ENCODE data around the gene ASPDH. TPM values are rescaled to one million over a fixed set of nuclear protein-coding genes. Genes with fewer than 3 reads are reported as not detected.

Gene ASPDH
- total RNA-seq, 1 donor from 2014 or later: not detected

DNA sequence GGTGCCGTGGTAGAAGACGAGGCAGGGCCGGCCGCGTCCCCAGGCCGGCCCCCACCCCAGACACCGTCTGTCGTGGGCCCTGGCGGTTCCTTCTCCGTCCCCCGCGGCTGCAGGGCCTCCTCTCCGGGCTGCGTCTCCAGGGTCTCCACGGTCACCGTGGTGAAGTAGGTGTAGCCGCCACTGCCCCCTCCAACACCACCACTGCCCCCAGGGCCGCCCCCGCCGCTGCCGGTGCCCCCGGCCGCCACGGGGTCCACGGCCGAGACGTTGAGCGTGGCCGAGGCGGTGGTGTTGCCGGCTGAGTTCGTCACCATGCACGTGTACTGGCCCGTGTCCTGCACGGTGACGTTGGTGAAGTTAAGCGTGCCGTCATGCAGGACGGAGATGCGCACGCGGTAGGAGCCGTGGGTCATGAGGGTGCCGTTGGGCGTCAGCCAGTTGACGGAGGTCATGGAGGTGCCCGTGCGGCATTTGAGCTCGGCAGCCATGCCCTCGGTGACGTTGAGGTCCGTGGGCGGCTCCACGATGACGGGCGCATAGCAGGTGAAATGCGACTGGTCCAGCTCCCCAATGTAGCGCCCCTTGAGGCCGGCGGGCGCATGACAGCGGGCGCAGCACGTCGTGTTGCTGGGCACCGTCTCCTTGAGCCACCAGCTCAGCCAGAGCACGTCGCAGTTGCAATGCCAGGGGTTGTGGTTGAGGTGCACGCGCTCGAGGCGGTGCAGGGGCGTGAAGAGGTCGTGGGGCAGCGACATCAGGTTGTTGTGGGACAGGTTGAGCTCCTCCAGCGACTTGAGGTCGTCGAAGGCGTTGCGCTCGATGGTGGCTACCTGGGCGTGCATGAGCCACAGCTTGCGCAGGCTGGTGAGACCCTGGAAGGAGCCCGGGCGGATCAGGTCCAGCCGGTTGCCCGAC lies 4.6 kb upstream of the ASPDH start:
- Histone ChIP-seq H3K36me3 (ENCODE audit: control insufficient read depth, insufficient read depth, low read length) (no peaks in the 10 kb centered on the region), H3K27me3 (ENCODE audit: control insufficient read depth, insufficient read depth, low read length) (peaks cover 9% of the 10 kb centered on the region), H3K4me3 (ENCODE audit: low read depth, low read length) (no peak overlapping the region)
- TF ChIP-seq, protein P1, sequence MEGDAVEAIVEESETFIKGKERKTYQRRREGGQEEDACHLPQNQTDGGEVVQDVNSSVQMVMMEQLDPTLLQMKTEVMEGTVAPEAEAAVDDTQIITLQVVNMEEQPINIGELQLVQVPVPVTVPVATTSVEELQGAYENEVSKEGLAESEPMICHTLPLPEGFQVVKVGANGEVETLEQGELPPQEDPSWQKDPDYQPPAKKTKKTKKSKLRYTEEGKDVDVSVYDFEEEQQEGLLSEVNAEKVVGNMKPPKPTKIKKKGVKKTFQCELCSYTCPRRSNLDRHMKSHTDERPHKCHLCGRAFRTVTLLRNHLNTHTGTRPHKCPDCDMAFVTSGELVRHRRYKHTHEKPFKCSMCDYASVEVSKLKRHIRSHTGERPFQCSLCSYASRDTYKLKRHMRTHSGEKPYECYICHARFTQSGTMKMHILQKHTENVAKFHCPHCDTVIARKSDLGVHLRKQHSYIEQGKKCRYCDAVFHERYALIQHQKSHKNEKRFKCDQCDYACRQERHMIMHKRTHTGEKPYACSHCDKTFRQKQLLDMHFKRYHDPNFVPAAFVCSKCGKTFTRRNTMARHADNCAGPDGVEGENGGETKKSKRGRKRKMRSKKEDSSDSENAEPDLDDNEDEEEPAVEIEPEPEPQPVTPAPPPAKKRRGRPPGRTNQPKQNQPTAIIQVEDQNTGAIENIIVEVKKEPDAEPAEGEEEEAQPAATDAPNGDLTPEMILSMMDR (IDR thresholded peaks at IDR 0.05; ENCODE audit: insufficient read depth, low read length, poor library complexity, severe bottlenecking): no peak
- no peak for DNase-seq (ENCODE audit: low read depth)

- TF ChIP-seq, protein P1 (IDR thresholded peaks at IDR 0.05; ENCODE audit: insufficient read depth, low read length, poor library complexity, severe bottlenecking): no peak
- no peak overlapping the region for H3K4me3 ChIP-seq (ENCODE audit: low read depth, low read length)
- H3K36me3 ChIP-seq (ENCODE audit: control insufficient read depth, insufficient read depth, low read length): no peaks in the 10 kb centered on the region
- H3K27me3 ChIP-seq (ENCODE audit: control insufficient read depth, insufficient read depth, low read length): peaks cover 9% of the 10 kb centered on the region
- no peak for DNase-seq (ENCODE audit: low read depth)
Observed at GRCh38 chr19:50517704-50518075, 4.0 kb upstream of the ASPDH start.

DNA sequence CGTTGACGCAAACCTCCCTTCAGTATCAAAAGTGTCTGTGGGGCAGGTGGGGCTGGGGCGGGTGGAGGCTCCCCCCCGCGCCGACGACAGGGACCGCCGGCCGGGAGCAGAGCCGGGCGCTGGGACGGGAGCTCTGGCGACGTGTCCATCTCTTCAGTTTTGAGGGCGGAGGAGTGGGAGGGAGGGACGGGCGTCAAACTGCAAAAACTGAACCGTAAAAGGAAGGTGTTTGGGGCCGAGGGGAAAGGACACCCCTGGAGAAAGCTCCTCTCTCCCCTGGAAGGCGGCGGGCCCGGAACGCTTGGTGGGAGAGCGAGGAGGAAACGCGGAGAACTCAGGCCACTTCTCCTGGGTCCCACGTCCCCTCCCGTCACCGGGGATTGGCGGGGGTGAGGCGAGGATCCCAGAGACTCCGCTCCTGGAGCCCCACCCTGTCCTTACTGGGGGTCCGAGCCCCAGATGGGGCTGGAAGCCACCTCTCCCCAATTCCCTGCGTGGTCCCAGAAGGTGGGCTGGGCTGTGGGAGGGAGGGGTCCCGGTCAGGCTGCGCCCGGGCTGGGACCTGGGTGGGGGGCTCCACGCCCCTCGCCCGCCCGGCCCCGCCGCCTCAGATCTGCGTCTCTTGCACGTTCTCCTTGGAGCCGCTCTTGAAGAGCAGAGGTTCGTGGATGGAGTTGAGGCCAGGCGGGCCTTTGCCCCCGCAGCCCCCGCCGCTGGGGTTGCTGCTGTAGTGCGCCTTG lies 3.4 kb upstream of the ASPDH start:
- no peak overlapping the region for H3K4me3 ChIP-seq (ENCODE audit: low read depth, low read length)
- TF ChIP-seq, protein P1 (IDR thresholded peaks at IDR 0.05; ENCODE audit: insufficient read depth, low read length, poor library complexity, severe bottlenecking): no peak
- H3K27me3 ChIP-seq (ENCODE audit: control insufficient read depth, insufficient read depth, low read length): peaks cover 9% of the 10 kb centered on the region
- H3K36me3 ChIP-seq (ENCODE audit: control insufficient read depth, insufficient read depth, low read length): no peaks in the 10 kb centered on the region
- DNase-seq (ENCODE audit: low read depth): no peak

DNA sequence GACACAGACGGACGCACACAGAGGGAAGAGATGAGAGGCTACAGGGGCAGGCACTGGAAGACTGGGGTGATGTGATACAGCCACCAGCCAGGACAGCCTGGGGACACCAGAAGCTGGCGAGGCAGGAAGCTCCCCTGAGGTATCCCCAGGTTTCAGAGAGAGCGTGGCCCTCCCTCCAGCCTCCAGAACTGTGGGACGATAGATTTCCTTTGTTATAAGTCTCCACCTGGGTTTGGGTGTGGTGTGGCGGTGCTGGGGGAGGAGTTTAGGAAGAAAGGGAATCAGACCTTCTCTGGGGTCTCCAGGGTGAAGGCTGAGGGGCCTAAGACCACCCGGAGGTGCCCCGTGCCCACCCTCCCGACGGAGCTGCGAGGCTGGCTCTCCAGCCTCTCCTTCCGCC lies 2.7 kb upstream of the ASPDH start:
- H3K36me3 ChIP-seq (ENCODE audit: control insufficient read depth, insufficient read depth, low read length): no peaks in the 10 kb centered on the region
- no peak overlapping the region for H3K4me3 ChIP-seq (ENCODE audit: low read depth, low read length)
- H3K27me3 ChIP-seq (ENCODE audit: control insufficient read depth, insufficient read depth, low read length): peaks cover 9% of the 10 kb centered on the region
- DNase-seq (ENCODE audit: low read depth): no peak
- TF ChIP-seq, protein P1 (IDR thresholded peaks at IDR 0.05; ENCODE audit: insufficient read depth, low read length, poor library complexity, severe bottlenecking): no peak

DNA sequence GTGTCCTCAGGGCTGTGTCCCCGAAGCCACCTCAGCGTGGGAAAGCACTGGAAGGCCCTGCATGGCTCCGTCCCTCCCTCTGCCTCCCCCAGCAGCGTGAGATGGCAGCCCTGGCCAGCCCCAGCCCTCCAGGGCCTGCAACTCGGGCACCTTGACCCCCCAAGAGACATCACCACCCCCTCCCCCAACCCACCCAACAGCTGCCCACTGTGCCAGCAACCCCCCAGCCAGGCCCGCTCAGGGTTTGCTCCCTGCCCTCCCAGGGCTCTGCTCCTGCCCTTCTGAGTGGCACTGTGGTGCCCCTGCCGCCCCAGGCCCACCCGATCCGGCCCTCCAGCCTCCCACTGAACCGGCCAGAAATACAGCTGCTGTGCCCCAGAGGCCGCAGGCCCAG lies 1.5 kb upstream of the ASPDH start:
- TF ChIP-seq, protein P1 (IDR thresholded peaks at IDR 0.05; ENCODE audit: insufficient read depth, low read length, poor library complexity, severe bottlenecking): no peak
- Histone ChIP-seq H3K4me3 (ENCODE audit: low read depth, low read length) (no peak overlapping the region), H3K27me3 (ENCODE audit: control insufficient read depth, insufficient read depth, low read length) (peaks cover 9% of the 10 kb centered on the region), H3K36me3 (ENCODE audit: control insufficient read depth, insufficient read depth, low read length) (no peaks in the 10 kb centered on the region)
- DNase-seq (ENCODE audit: low read depth): no peak

Data from kidney epithelial cell (primary cell).